ENCODE data around the gene CPNE5.

- TF ChIP-seq CTCF (IDR thresholded peaks at IDR 0.05) = no peak
- TF ChIP-seq POLR2A (IDR thresholded peaks at IDR 0.05) = no peak
- no peak for TF ChIP-seq EP300 (IDR thresholded peaks at IDR 0.05; ENCODE audit: low read depth)
- no peak for TF ChIP-seq POLR2AphosphoS5 (IDR thresholded peaks at IDR 0.05)
These were observed 33.3 kb downstream of the CPNE5 start for GRCh38 chr6:36805917-36806316.

All from transverse colon (tissue), 4 donors.